Trophoblast cell (in vitro differentiated cells and primary cell): ENCODE data around the gene TEKT1.

Source experiments
- DNase-seq, 2 donors: peaks; one replicate each; pipeline ENCODE4 v3.0.0-alpha.2; 2016
- H2AFZ ChIP-seq: 2 replicates; pipeline ENCODE4 v1.6.1; 2013; ENCODE audit warnings: low read length, moderate library complexity, mild to moderate bottlenecking; ENCODE audit not compliant: insufficient read depth, poor library complexity
- H2AK5ac ChIP-seq: 2 replicates; pipeline ENCODE4 v1.6.1; 2013; ENCODE audit warnings: mild to moderate bottlenecking, low read length
- H2BK120ac ChIP-seq: 2 replicates; pipeline ENCODE4 v1.6.1; 2013; ENCODE audit warnings: low read length, mild to moderate bottlenecking, moderate library complexity; ENCODE audit not compliant: insufficient read depth, poor library complexity
- H2BK12ac ChIP-seq: 2 replicates; pipeline ENCODE4 v1.6.1; 2013; ENCODE audit warnings: mild to moderate bottlenecking, low read length, moderate library complexity
- H2BK5ac ChIP-seq: 2 replicates; pipeline ENCODE4 v1.6.1; 2013; ENCODE audit warnings: low read length, low read depth, moderate library complexity, mild to moderate bottlenecking; ENCODE audit not compliant: poor library complexity
- H3K14ac ChIP-seq: 2 replicates; pipeline ENCODE4 v1.6.1; 2013; ENCODE audit warnings: mild to moderate bottlenecking, low read length
- H3K18ac ChIP-seq: 2 replicates; pipeline ENCODE4 v1.6.1; 2013; ENCODE audit warnings: mild to moderate bottlenecking, low read length
- H3K23ac ChIP-seq: 2 replicates; pipeline ENCODE4 v1.6.1; 2013; ENCODE audit warnings: low read length
- H3K27ac ChIP-seq: 2 replicates; pipeline ENCODE4 v1.5.1; 2013; ENCODE audit warnings: low read depth, mild to moderate bottlenecking, inconsistent platforms, low read length, moderate library complexity
- H3K27me3 ChIP-seq: 2 replicates; pipeline ENCODE4 v1.6.1; 2013; ENCODE audit warnings: inconsistent platforms, mild to moderate bottlenecking, low read length, moderate library complexity; ENCODE audit not compliant: insufficient read depth
- H3K36me3 ChIP-seq, 2 experiments: 1 replicate in 1 of 2; 2 replicates in 1 of 2; pipeline ENCODE4 v1.6.1; 2013; ENCODE audit warnings: low read length in 2 of 2, mild to moderate bottlenecking in 2 of 2, moderate library complexity in 1 of 2; ENCODE audit not compliant: insufficient read depth in 2 of 2, control insufficient read depth in 1 of 2
- H3K4ac ChIP-seq: 2 replicates; pipeline ENCODE4 v1.6.1; 2013; ENCODE audit warnings: low read depth, mild to moderate bottlenecking, low read length, moderate library complexity
- H3K4me1 ChIP-seq, 2 experiments: 1 replicate in 1 of 2; 2 replicates in 1 of 2; pipeline ENCODE4 v1.6.1; 2013; ENCODE audit warnings: low read length in 2 of 2, mild to moderate bottlenecking in 2 of 2, moderate library complexity in 1 of 2; ENCODE audit not compliant: insufficient read depth in 2 of 2, control insufficient read depth in 1 of 2
- H3K4me2 ChIP-seq: 2 replicates; pipeline ENCODE4 v1.6.1; 2013; ENCODE audit warnings: inconsistent platforms, mild to moderate bottlenecking, low read length, moderate library complexity
- H3K4me3 ChIP-seq: 2 replicates; pipeline ENCODE4 v1.5.1; 2013; ENCODE audit warnings: mild to moderate bottlenecking, low read depth, low read length, inconsistent platforms
- H3K79me1 ChIP-seq: one replicate; pipeline ENCODE4 v1.6.1; 2013; ENCODE audit warnings: low read length
- H3K79me2 ChIP-seq: 2 replicates; pipeline ENCODE4 v1.6.1; 2013; ENCODE audit warnings: low read length, mild to moderate bottlenecking; ENCODE audit not compliant: control insufficient read depth, insufficient read depth, poor library complexity
- H3K9ac ChIP-seq: 2 replicates; pipeline ENCODE4 v1.6.1; 2013; ENCODE audit warnings: mild to moderate bottlenecking, low read length
- H3K9me3 ChIP-seq: 2 replicates; pipeline ENCODE4 v1.6.1; 2013; ENCODE audit warnings: low read depth, mild to moderate bottlenecking, control low read depth, inconsistent platforms, low read length; ENCODE audit not compliant: insufficient read depth
- H4K12ac ChIP-seq: 2 replicates; pipeline ENCODE4 v1.6.1; 2013; ENCODE audit warnings: low read depth, mild to moderate bottlenecking, low read length, moderate library complexity
- H4K8ac ChIP-seq: 2 replicates; pipeline ENCODE4 v1.6.1; 2013; ENCODE audit warnings: low read depth, mild to moderate bottlenecking, low read length, moderate library complexity
- H4K91ac ChIP-seq: one replicate; pipeline ENCODE4 v1.6.1; 2013; ENCODE audit warnings: low read depth, mild to moderate bottlenecking, low read length, moderate library complexity
- WGBS: extraction: QIAGEN DNeasy Blood & Tissue Kit; methylation state at CpG from one replicate; pipeline ENCODE4 v1.1.7; 2013; ENCODE audit warnings: missing lambda C conversion rate; ENCODE audit not compliant: insufficient read length, insufficient coverage; ENCODE audit errors: extremely low coverage; 5-methylcytosine and 5-hydroxymethylcytosine counted together

TEKT1 gene

GRCh38 chr17:6870841-6871240 is 39.3 kb upstream of the TEKT1 start:
- no peak overlapping the region for H3K4me2 ChIP-seq
- H3K4me1 ChIP-seq: no peaks in the 10 kb centered on the region
- H3K79me2 ChIP-seq: no peaks in the 10 kb centered on the region
- no peak for DNase-seq
- no peak overlapping the region for H2BK120ac ChIP-seq
- no peaks in the 10 kb centered on the region for H3K79me1 ChIP-seq
- no peak overlapping the region for H2AK5ac ChIP-seq
- H3K9ac ChIP-seq: no peak overlapping the region
- no peak overlapping the region for H3K18ac ChIP-seq
- no CpG with 5 or more reads among the region's 1 CpG for WGBS
- no peak overlapping the region for H3K4me3 ChIP-seq
- no peak overlapping the region for H4K91ac ChIP-seq
- no peak overlapping the region for H4K8ac ChIP-seq
- no peaks in the 10 kb centered on the region for H3K9me3 ChIP-seq
- no peak overlapping the region for H3K27ac ChIP-seq
- no peak overlapping the region for H3K4ac ChIP-seq
- no peaks in the 10 kb centered on the region for H3K36me3 ChIP-seq
- no peak overlapping the region for H2BK5ac ChIP-seq
- no peaks in the 10 kb centered on the region for H3K27me3 ChIP-seq
- H2AFZ ChIP-seq: no peak overlapping the region
- no peak overlapping the region for H3K23ac ChIP-seq
- H3K14ac ChIP-seq: no peak overlapping the region
- H4K12ac ChIP-seq: no peak overlapping the region
- no peak overlapping the region for H2BK12ac ChIP-seq

GRCh38 chr17:6868582-6868981 is 37.1 kb upstream of the TEKT1 start:
- Histone ChIP-seq H4K12ac (no peak overlapping the region), H3K4me1 (no peaks in the 10 kb centered on the region), H3K4ac (no peak overlapping the region), H3K9me3 (no peaks in the 10 kb centered on the region), H3K14ac (no peak overlapping the region), H4K91ac (no peak overlapping the region), H3K27ac (no peak overlapping the region), H2BK12ac (no peak overlapping the region), H2AFZ (no peak overlapping the region), H3K4me2 (no peak overlapping the region), H3K36me3 (no peaks in the 10 kb centered on the region), H2BK120ac (no peak overlapping the region), H3K9ac (no peak overlapping the region), H3K79me1 (no peaks in the 10 kb centered on the region), H3K79me2 (no peaks in the 10 kb centered on the region), H3K27me3 (no peaks in the 10 kb centered on the region), H2BK5ac (no peak overlapping the region), H4K8ac (no peak overlapping the region), H3K4me3 (no peak overlapping the region), H2AK5ac (no peak overlapping the region), H3K18ac (no peak overlapping the region), H3K23ac (no peak overlapping the region)
- peak; percentile 20 to 69 for DNase-seq
- WGBS: no CpG with 5 or more reads among the region's 2 CpGs

- Histone ChIP-seq H3K4ac (no peak overlapping the region), H4K91ac (no peak overlapping the region), H4K8ac (no peak overlapping the region), H3K9ac (no peak overlapping the region), H3K4me3 (no peak overlapping the region), H3K36me3 (no peaks in the 10 kb centered on the region), H3K23ac (no peak overlapping the region), H3K27me3 (no peaks in the 10 kb centered on the region), H2BK5ac (no peak overlapping the region), H2BK120ac (no peak overlapping the region), H3K9me3 (peaks cover under 1% of the 10 kb centered on the region), H3K4me2 (no peak overlapping the region), H3K18ac (no peak overlapping the region), H3K4me1 (no peaks in the 10 kb centered on the region), H4K12ac (no peak overlapping the region), H3K14ac (no peak overlapping the region), H3K27ac (no peak overlapping the region), H2AK5ac (no peak overlapping the region), H2BK12ac (no peak overlapping the region), H2AFZ (no peak overlapping the region), H3K79me1 (no peaks in the 10 kb centered on the region), H3K79me2 (no peaks in the 10 kb centered on the region)
- WGBS: no CpG with 5 or more reads among the region's 3 CpGs
- DNase-seq: no peak
These were observed 36.3 kb upstream of the TEKT1 start for GRCh38 chr17:6867849-6868248.

- Histone ChIP-seq H2AFZ (no peak overlapping the region), H3K9ac (no peak overlapping the region), H4K12ac (no peak overlapping the region), H3K79me2 (no peaks in the 10 kb centered on the region), H2AK5ac (no peak overlapping the region), H3K14ac (no peak overlapping the region), H3K27ac (no peak overlapping the region), H3K4me3 (peak overlapping the region; percentile 13), H3K4ac (no peak overlapping the region), H3K27me3 (no peaks in the 10 kb centered on the region), H3K4me2 (no peak overlapping the region), H3K18ac (no peak overlapping the region), H3K4me1 (no peaks in the 10 kb centered on the region), H3K9me3 (peaks cover 4% of the 10 kb centered on the region), H3K79me1 (no peaks in the 10 kb centered on the region), H4K8ac (no peak overlapping the region), H3K36me3 (no peaks in the 10 kb centered on the region), H2BK5ac (no peak overlapping the region), H3K23ac (no peak overlapping the region), H2BK12ac (no peak overlapping the region), H4K91ac (no peak overlapping the region), H2BK120ac (no peak overlapping the region)
- WGBS: no CpG with 5 or more reads among the region's 4 CpGs
- no peak for DNase-seq
These were observed 31.3 kb upstream of the TEKT1 start for GRCh38 chr17:6862825-6863224.
